Measurements from ENCODE around the gene ASAP2.

The ASAP2 gene

GRCh38 chr2:9403924-9404323, 197.3 kb downstream of the ASAP2 start:
- DNase-seq (ENCODE audit: low spot score) = no peak

GRCh38 chr2:9404451-9404850, 197.8 kb downstream of the ASAP2 start:
- no peak for DNase-seq (ENCODE audit: low spot score)

GRCh38 chr2:9405636-9406035, 199.0 kb downstream of the ASAP2 start:
- no peak for DNase-seq (ENCODE audit: low spot score)

- DNase-seq (ENCODE audit: low spot score) = no peak
Observed at GRCh38 chr2:9406529-9407362, 200.1 kb downstream of the ASAP2 start.

- no peak for DNase-seq (ENCODE audit: low spot score)
Observed at GRCh38 chr2:9407363-9407811, 200.8 kb downstream of the ASAP2 start.

GRCh38 chr2:9408641-9409151, 202.1 kb downstream of the ASAP2 start:
- no peak for DNase-seq (ENCODE audit: low spot score)

- DNase-seq (ENCODE audit: low spot score) = no peak
Observed at GRCh38 chr2:9410108-9410507, 203.5 kb downstream of the ASAP2 start.

- no peak for DNase-seq (ENCODE audit: low spot score)
Observed at GRCh38 chr2:9412781-9413180, 206.2 kb downstream of the ASAP2 start.

- DNase-seq (ENCODE audit: low spot score) = no peak
Observed at GRCh38 chr2:9415516-9416169, 209.0 kb downstream of the ASAP2 start.

GRCh38 chr2:9416267-9416961, 209.8 kb downstream of the ASAP2 start:
- DNase-seq (ENCODE audit: low spot score) = no peak

GRCh38 chr2:9416962-9417316, 210.3 kb downstream of the ASAP2 start:
- DNase-seq (ENCODE audit: low spot score) = no peak

- no peak for DNase-seq (ENCODE audit: low spot score)
Observed at GRCh38 chr2:9417725-9418124, 211.1 kb downstream of the ASAP2 start.

- DNase-seq (ENCODE audit: low spot score) = no peak
Observed at GRCh38 chr2:9418746-9419145, 212.1 kb downstream of the ASAP2 start.

GRCh38 chr2:9419541-9419940, 212.9 kb downstream of the ASAP2 start:
- no peak for DNase-seq (ENCODE audit: low spot score)

- no peak for DNase-seq (ENCODE audit: low spot score)
Observed at GRCh38 chr2:9420495-9420894, 213.9 kb downstream of the ASAP2 start.

GRCh38 chr2:9422321-9423099, 215.9 kb downstream of the ASAP2 start:
- DNase-seq (ENCODE audit: low spot score) = peak; percentile 26

- peak; percentile 100 for DNase-seq (ENCODE audit: low spot score)
Observed at GRCh38 chr2:9423100-9423921, 216.7 kb downstream of the ASAP2 start, which contains the start of the genes CPSF3 and ITGB1BP1. CPSF3 (plus strand) TSS chr2:9423654; CDS start chr2:9423774, 120 bp downstream. ITGB1BP1 (minus strand) TSS chr2:9423528; CDS start chr2:9418697, 4,831 bp downstream.

- DNase-seq (ENCODE audit: low spot score) = no peak
Observed at GRCh38 chr2:9423922-9424272, 217.3 kb downstream of the ASAP2 start.

- DNase-seq (ENCODE audit: low spot score) = peak; percentile 18
Observed at GRCh38 chr2:9424447-9425164, 218.0 kb downstream of the ASAP2 start.

GRCh38 chr2:9428965-9429577, 222.5 kb downstream of the ASAP2 start:
- no peak for DNase-seq (ENCODE audit: low spot score)

All from COLO829 (cell line).